ENCODE data around the gene ARRDC1. TPM values are rescaled to one million over a fixed set of nuclear protein-coding genes. Genes with fewer than 3 reads are reported as not detected.

ARRDC1 gene
- total and polyA plus RNA-seq, 12 donors, result 14.1 to 194 (median 35.7) TPM

DNA sequence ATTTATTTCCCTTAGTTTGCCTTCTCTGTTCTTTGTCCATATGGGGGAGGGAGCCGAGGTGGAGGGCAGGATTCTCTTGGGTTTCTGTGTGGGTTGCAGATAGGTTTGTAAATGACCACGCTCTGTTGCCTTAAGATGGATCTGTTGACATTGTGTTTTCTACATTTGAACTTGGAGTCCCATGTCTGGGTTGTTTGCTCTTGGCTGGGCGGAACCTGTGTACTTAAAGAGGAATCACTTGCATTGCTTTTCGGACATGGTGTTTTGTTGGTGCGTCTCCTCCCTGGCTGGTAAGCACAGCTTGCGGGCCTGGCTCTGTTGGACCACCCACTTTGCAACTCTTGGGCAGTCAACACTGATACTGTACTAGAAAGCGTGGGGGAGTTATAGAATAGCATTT lies 59.2 kb downstream of the ARRDC1 start:
- H3K36me3 ChIP-seq (replicated peaks in 1 of 2), result no peaks in the 10 kb centered on the region
- H3K27ac ChIP-seq, result no peak overlapping the region
- intact Hi-C loops (cut with DNase I), result no loop called here
- H3K27me3 ChIP-seq, result no peaks in the 10 kb centered on the region
- 79 to 87% (median 84%) methylated on average over 7 of the region's 7 CpGs for WGBS, 4 donors
- no peak overlapping the region for H3K4me3 ChIP-seq
- H3K4me1 ChIP-seq (replicated peaks in 1 of 2), result peaks cover 15 to 41% of the 10 kb centered on the region in 2 donors
- DNase-seq, result no peak
- no peaks in the 10 kb centered on the region for H3K9me3 ChIP-seq (replicated peaks in 1 of 3)
- no peak for TF ChIP-seq POLR2A (IDR thresholded peaks at IDR 0.05)
- TF ChIP-seq, protein P1, sequence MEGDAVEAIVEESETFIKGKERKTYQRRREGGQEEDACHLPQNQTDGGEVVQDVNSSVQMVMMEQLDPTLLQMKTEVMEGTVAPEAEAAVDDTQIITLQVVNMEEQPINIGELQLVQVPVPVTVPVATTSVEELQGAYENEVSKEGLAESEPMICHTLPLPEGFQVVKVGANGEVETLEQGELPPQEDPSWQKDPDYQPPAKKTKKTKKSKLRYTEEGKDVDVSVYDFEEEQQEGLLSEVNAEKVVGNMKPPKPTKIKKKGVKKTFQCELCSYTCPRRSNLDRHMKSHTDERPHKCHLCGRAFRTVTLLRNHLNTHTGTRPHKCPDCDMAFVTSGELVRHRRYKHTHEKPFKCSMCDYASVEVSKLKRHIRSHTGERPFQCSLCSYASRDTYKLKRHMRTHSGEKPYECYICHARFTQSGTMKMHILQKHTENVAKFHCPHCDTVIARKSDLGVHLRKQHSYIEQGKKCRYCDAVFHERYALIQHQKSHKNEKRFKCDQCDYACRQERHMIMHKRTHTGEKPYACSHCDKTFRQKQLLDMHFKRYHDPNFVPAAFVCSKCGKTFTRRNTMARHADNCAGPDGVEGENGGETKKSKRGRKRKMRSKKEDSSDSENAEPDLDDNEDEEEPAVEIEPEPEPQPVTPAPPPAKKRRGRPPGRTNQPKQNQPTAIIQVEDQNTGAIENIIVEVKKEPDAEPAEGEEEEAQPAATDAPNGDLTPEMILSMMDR (IDR thresholded peaks at IDR 0.05), result no peak

Small RNA genes lying within 50 kb of the gene (small RNA-seq; reads per million reads assigned to genes)
- 0 reads per million in 2 donors for gene RF00017

Other genes starting within 250 kb of the ARRDC1 start
- gene EXD3, start 182.5 kb upstream of the ARRDC1 start, total RNA-seq, result 10 to 100 TPM in 7 of 9 donors, 1 to 10 TPM in 2; 8.5 to 38.6 (median 20.3) TPM
- gene EXD3, start 182.5 kb upstream of the ARRDC1 start, polyA plus RNA-seq, result 100 to 1,000 TPM in 1 of 3 donors, 10 to 100 TPM in 1, 1 to 10 TPM in 1; 1.2 to 111 (median 41.0) TPM
- gene NOXA1, start 182.3 kb upstream of the ARRDC1 start, total RNA-seq, result 10 to 100 TPM in 2 of 9 donors, 1 to 10 TPM in 7; 2.9 to 12.6 (median 9.1) TPM
- 10 to 100 TPM in 2 of 3 donors, not detected in 1; 23.5 to 50.7 TPM for gene NOXA1, start 182.3 kb upstream of the ARRDC1 start, polyA plus RNA-seq
- gene ENTPD8, start 164.3 kb upstream of the ARRDC1 start, total RNA-seq, result under 1 TPM in 4 of 9 donors, not detected in 5; 0.14 to 0.20 (median 0.18) TPM
- gene ENTPD8, start 164.3 kb upstream of the ARRDC1 start, polyA plus RNA-seq, result under 1 TPM in 2 of 3 donors, not detected in 1; 0.16 to 0.17 TPM
- gene NSMF, start 146.4 kb upstream of the ARRDC1 start, total RNA-seq, result 10 to 100 TPM in 8 of 9 donors, 1 to 10 TPM in 1; 8.7 to 47.6 (median 22.5) TPM
- gene NSMF, start 146.4 kb upstream of the ARRDC1 start, polyA plus RNA-seq, result 100 to 1,000 TPM in 1 of 3 donors, 10 to 100 TPM in 2; 23.1 to 118 (median 39.7) TPM
- 10 to 100 TPM in 5 of 9 donors, 1 to 10 TPM in 3, under 1 TPM in 1; 0.44 to 19.2 (median 10.4) TPM for gene PNPLA7, start 55.3 kb upstream of the ARRDC1 start, total RNA-seq
- gene PNPLA7, start 55.3 kb upstream of the ARRDC1 start, polyA plus RNA-seq, result 10 to 100 TPM in 2 of 3 donors, under 1 TPM in 1; 0.70 to 64.1 (median 35.5) TPM
- 100 to 1,000 TPM in 2 of 9 donors, 10 to 100 TPM in 7; 52.2 to 110 (median 80.8) TPM for gene MRPL41, start 53.8 kb upstream of the ARRDC1 start, total RNA-seq
- gene MRPL41, start 53.8 kb upstream of the ARRDC1 start, polyA plus RNA-seq, result 100 to 1,000 TPM in 2 of 3 donors, 1 to 10 TPM in 1; 6.1 to 335 (median 293) TPM
- gene DPH7, start 26.8 kb upstream of the ARRDC1 start, total RNA-seq, result 10 to 100 TPM; 20.0 to 39.4 (median 24.1) TPM
- 10 to 100 TPM; 17.2 to 88.3 (median 75.0) TPM for gene DPH7, start 26.8 kb upstream of the ARRDC1 start, polyA plus RNA-seq
- gene ZMYND19, start 15.2 kb upstream of the ARRDC1 start, total RNA-seq, result 10 to 100 TPM in 8 of 9 donors, 1 to 10 TPM in 1; 5.2 to 26.2 (median 17.6) TPM
- 10 to 100 TPM in 2 of 3 donors, 1 to 10 TPM in 1; 7.9 to 33.5 (median 33.2) TPM for gene ZMYND19, start 15.2 kb upstream of the ARRDC1 start, polyA plus RNA-seq
- gene EHMT1, start 13.3 kb downstream of the ARRDC1 start, total RNA-seq, result 100 to 1,000 TPM in 2 of 9 donors, 10 to 100 TPM in 7; 46.1 to 171 (median 66.8) TPM
- gene EHMT1, start 13.3 kb downstream of the ARRDC1 start, polyA plus RNA-seq, result 100 to 1,000 TPM in 1 of 3 donors, 10 to 100 TPM in 2; 42.0 to 107 (median 75.2) TPM